Fibroblast of lung (primary cell): ENCODE data around the gene GH2.

Experiments
- CTCF ChIP-seq, 2 donors: IDR thresholded peaks in 1 of 2; conservative IDR thresholded peaks in 1 of 2; 1 replicate in 1 of 2; 2 replicates in 1 of 2; pipeline ENCODE4 v1.5.1; 2011 to 2012; ENCODE audit warnings: low read length in 2 of 2, control low read depth in 1 of 2, inconsistent platforms in 1 of 2, low read depth in 1 of 2, mild to moderate bottlenecking in 1 of 2
- EZH2 ChIP-seq: IDR thresholded peaks from 2 replicates; pipeline ENCODE4 v1.5.1; 2012; ENCODE audit warnings: low read length, control low read depth, mild to moderate bottlenecking; ENCODE audit errors: missing control alignments

- TF ChIP-seq CTCF (conservative IDR thresholded peaks at IDR 0.05 in 1 of 2, IDR thresholded peaks at IDR 0.05 in 1 of 2; ENCODE audit: low read depth in 1 of 2, low read length in 2 of 2) (no peak), EZH2 (no peak)
Measured at GRCh38 chr17:63837480-63837879, 44.3 kb downstream of the GH2 start.
